Endothelial cell of umbilical vein (primary cell): Measurements from ENCODE around the gene TSHZ1. TPM values are rescaled to one million over a fixed set of nuclear protein-coding genes. Genes with fewer than 3 reads are reported as not detected.

Experiments
- BruUV-seq: library from RNA; stranded (reverse); fragments of 400-500 nt; replicated peaks from 2 replicates; lab custom pipeline; 2021; lab: Mats Ljungman, UMichigan
- CTCF ChIA-PET: fragments of 300-600, 350-600 bp; sonication (Branson Sonifier 250); formaldehyde crosslinking; loops from one replicate; lab custom pipeline; 2021; ENCODE audit warnings: antibody characterized with exemption, inconsistent platforms; lab: Charles Lee
- POLR2A ChIA-PET: fragments of 300-600, 350-600 bp; sonication (Branson Sonifier 250); formaldehyde crosslinking; loops from one replicate; lab custom pipeline; 2021; ENCODE audit warnings: antibody characterized with exemption, inconsistent platforms; lab: Charles Lee
- DNase-seq: peaks from one replicate; pipeline ENCODE4 v3.0.0-alpha.2; 2011; ENCODE audit warnings: low read depth, low spot score
- FAIRE-seq: peaks from 2 replicates; lab custom pipeline; 2011; peaks lifted over from hg19 to GRCh38; lab: Jason Lieb, UNC
- H2AFZ ChIP-seq: 2 replicates; pipeline ENCODE4 v1.6.0; 2012; ENCODE audit warnings: low read depth, low read length, control low read depth, inconsistent platforms
- H3K27ac ChIP-seq: 2 replicates; pipeline ENCODE4 v1.5.1; 2011; ENCODE audit warnings: low read depth, mild to moderate bottlenecking, control low read depth, low read length, moderate library complexity; ENCODE audit not compliant: insufficient read depth
- H3K27me3 ChIP-seq, 2 experiments: 2 replicates each; pipeline versions ENCODE4 v1.6.0 to v1.6.1; 2011; ENCODE audit warnings: low read length in 2 of 2, mixed read lengths in 1 of 2; ENCODE audit not compliant: control insufficient read depth in 2 of 2, insufficient read depth in 2 of 2
- H3K36me3 ChIP-seq, 2 experiments: 2 replicates in 1 of 2; 3 replicates in 1 of 2; pipeline ENCODE4 v1.5.1; 2011; ENCODE audit warnings: low read length in 2 of 2, mild to moderate bottlenecking in 1 of 2, moderate library complexity in 1 of 2; ENCODE audit not compliant: control insufficient read depth in 2 of 2, insufficient read depth in 2 of 2; ENCODE audit errors: extremely low read depth in 1 of 2
- H3K4me1 ChIP-seq: 3 replicates; pipeline ENCODE4 v1.5.1; 2011; ENCODE audit warnings: mild to moderate bottlenecking, low read length; ENCODE audit not compliant: control insufficient read depth, insufficient read depth; ENCODE audit errors: extremely low read depth
- H3K4me2 ChIP-seq: 2 replicates; pipeline ENCODE4 v1.6.1; 2011; ENCODE audit warnings: low read length, control low read depth, mixed read lengths; ENCODE audit not compliant: insufficient read depth
- H3K4me3 ChIP-seq, 3 experiments: fragments of 200-600 bp in 1 of 3; sonication (generic), shearing (Covaris generic) in 1 of 3; replicated peaks in 1 of 3; 2 replicates each; pipeline ENCODE4 v1.5.1; 2011 to 2016; ENCODE audit warnings: control low read depth in 3 of 3, low read length in 3 of 3, mild to moderate bottlenecking in 2 of 3, inconsistent platforms in 1 of 3, low read depth in 1 of 3, moderate library complexity in 1 of 3; ENCODE audit not compliant: insufficient read depth in 1 of 3
- H3K79me2 ChIP-seq: 2 replicates; pipeline ENCODE4 v1.6.0; 2012; ENCODE audit warnings: low read length, inconsistent platforms; ENCODE audit not compliant: control insufficient read depth, insufficient read depth
- H3K9ac ChIP-seq: replicated peaks from 2 replicates; pipeline ENCODE3; 2011; ENCODE audit warnings: low read length, control low read depth; ENCODE audit not compliant: insufficient read depth; ENCODE audit errors: extremely low read depth
- H3K9me1 ChIP-seq: replicated peaks from 3 replicates; pipeline ENCODE4 v1.6.0; 2011; ENCODE audit warnings: mild to moderate bottlenecking, low read length; ENCODE audit not compliant: control insufficient read depth, insufficient read depth; ENCODE audit errors: extremely low read depth
- H3K9me3 ChIP-seq: replicated peaks from 2 replicates; pipeline ENCODE4 v1.5.1; 2012; ENCODE audit warnings: low read length, inconsistent platforms; ENCODE audit not compliant: control insufficient read depth, insufficient read depth
- H4K20me1 ChIP-seq: replicated peaks from 2 replicates; pipeline ENCODE3; 2011; ENCODE audit warnings: mild to moderate bottlenecking, low read length; ENCODE audit not compliant: control insufficient read depth, insufficient read depth; ENCODE audit errors: extremely low read depth
- EZH2 ChIP-seq: IDR thresholded peaks from 2 replicates; pipeline ENCODE4 v1.6.1; 2012; ENCODE audit warnings: borderline replicate concordance, low read depth, mild to moderate bottlenecking, moderate library complexity, low read length, inconsistent platforms; ENCODE audit not compliant: severe bottlenecking
- FOS ChIP-seq: IDR thresholded peaks from 2 replicates; pipeline ENCODE4 v1.6.1; 2011; ENCODE audit warnings: mild to moderate bottlenecking, low read length, moderate library complexity, borderline replicate concordance; ENCODE audit not compliant: insufficient read depth
- JUN ChIP-seq: IDR thresholded peaks from 2 replicates; pipeline ENCODE4 v1.6.1; 2011; ENCODE audit warnings: borderline replicate concordance, low read depth; ENCODE audit not compliant: insufficient read length, insufficient read depth
- MYC ChIP-seq: IDR thresholded peaks from one replicate; pipeline ENCODE4 v1.6.1; 2011; ENCODE audit warnings: mild to moderate bottlenecking, low read depth, low read length
- POLR2A ChIP-seq: IDR thresholded peaks from 2 replicates; pipeline ENCODE4 v1.6.1; 2012; ENCODE audit warnings: low read depth, mild to moderate bottlenecking, control low read depth, low read length
- POLR2AphosphoS5 ChIP-seq: IDR thresholded peaks from 2 replicates; pipeline ENCODE4 v1.6.1; 2012; ENCODE audit warnings: low read depth, mild to moderate bottlenecking, control low read depth, low read length, moderate library complexity; ENCODE audit not compliant: insufficient read depth
- dilution Hi-C: fragments of 300-500 bp; cut with MboI; formaldehyde crosslinking; loops from one replicate; pipeline ENCODE4 v1.15.0; 2019; ENCODE audit warnings: low sequenced_read_pairs; ENCODE audit not compliant: extremely low pct_ligation_motif_present
- intact Hi-C: fragments of 100-400 bp; cut with micrococcal nuclease; formaldehyde crosslinking; loops from one replicate; pipeline ENCODE4 v1.10.0; 2022
- polyA plus RNA-seq, 4 experiments: library from polyadenylated mRNA; depleted of rRNA in 3 of 4; stranded (reverse) in 3 of 4; unstranded in 1 of 4; fragments of >200 nt; gene quantifications; 2 replicates each; pipeline versions ENCODE4 v1.2.1 to v1.2.3, GENCODE V29; 2011 to 2012; ENCODE audit warnings: missing spikeins in 1 of 4
- total RNA-seq: library from RNA; stranded (reverse); gene quantifications from 2 replicates; pipeline ENCODE4 v1.2.3, GENCODE V29; 2021
- TF ChIP-seq, protein P1 (sequence below), 2 donors: IDR thresholded peaks; 1 replicate in 1 of 2; 2 replicates in 1 of 2; pipeline ENCODE4 v1.5.1; 2011; ENCODE audit warnings: low read length in 2 of 2, mild to moderate bottlenecking in 2 of 2, moderate library complexity in 2 of 2, control low read depth in 1 of 2, inconsistent platforms in 1 of 2, low read depth in 1 of 2; ENCODE audit not compliant: insufficient read depth in 1 of 2; ENCODE audit errors: extremely low read depth in 1 of 2
- TF ChIP-seq, protein P2 (sequence below): IDR thresholded peaks from 2 replicates; pipeline ENCODE4 v1.6.1; 2011; ENCODE audit not compliant: insufficient read depth, insufficient read length

Gene TSHZ1
- total and polyA plus RNA-seq, 2 donors (not counting 3 experiments of a cell fraction or from before 2014, with no cell fraction given), result 4.2 to 10.2 TPM

DNA sequence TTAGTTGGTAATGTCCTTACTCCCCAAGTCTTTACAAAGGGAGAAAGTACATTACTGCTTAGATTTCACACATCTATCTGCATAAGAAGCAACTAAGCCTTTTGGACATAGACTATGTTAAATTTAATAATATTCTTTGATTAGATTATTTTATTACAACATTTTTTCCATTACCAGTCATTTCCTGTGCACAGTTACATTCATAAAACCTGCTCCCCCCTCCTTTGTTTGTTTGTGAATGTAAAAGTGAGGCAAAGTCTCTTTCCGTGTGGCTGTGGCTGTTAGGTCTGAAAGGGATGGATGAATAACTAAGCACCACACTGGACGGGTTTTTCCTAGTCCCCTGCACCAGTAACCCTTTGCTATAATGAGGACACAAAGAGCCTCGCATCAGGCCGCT, 11.3 kb upstream of the TSHZ1 start:
- Histone ChIP-seq H3K9me1 (no peaks in the 10 kb centered on the region), H3K36me3 (peaks cover 0 to 7% of the 10 kb centered on the region in 2 experiments), H3K27ac (peak overlapping the region; percentile 15), H3K27me3 (no peaks in the 10 kb centered on the region), H3K4me2 (peak overlapping the region; percentile 54), H3K9ac (no peak overlapping the region), H4K20me1 (no peaks in the 10 kb centered on the region), H2AFZ (no peak overlapping the region), H3K9me3 (no peaks in the 10 kb centered on the region), H3K4me3 (no peak overlapping the region), H3K79me2 (peaks cover 25% of the 10 kb centered on the region), H3K4me1 (peaks cover 27% of the 10 kb centered on the region)
- dilution Hi-C loops, result no loop called here
- TF ChIP-seq JUN (peak; percentile 31), POLR2AphosphoS5 (no peak), POLR2A (no peak), EZH2 (no peak), MYC (no peak), FOS (peak; percentile 11)
- TF ChIP-seq, protein P1, sequence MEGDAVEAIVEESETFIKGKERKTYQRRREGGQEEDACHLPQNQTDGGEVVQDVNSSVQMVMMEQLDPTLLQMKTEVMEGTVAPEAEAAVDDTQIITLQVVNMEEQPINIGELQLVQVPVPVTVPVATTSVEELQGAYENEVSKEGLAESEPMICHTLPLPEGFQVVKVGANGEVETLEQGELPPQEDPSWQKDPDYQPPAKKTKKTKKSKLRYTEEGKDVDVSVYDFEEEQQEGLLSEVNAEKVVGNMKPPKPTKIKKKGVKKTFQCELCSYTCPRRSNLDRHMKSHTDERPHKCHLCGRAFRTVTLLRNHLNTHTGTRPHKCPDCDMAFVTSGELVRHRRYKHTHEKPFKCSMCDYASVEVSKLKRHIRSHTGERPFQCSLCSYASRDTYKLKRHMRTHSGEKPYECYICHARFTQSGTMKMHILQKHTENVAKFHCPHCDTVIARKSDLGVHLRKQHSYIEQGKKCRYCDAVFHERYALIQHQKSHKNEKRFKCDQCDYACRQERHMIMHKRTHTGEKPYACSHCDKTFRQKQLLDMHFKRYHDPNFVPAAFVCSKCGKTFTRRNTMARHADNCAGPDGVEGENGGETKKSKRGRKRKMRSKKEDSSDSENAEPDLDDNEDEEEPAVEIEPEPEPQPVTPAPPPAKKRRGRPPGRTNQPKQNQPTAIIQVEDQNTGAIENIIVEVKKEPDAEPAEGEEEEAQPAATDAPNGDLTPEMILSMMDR (IDR thresholded peaks at IDR 0.05; ENCODE audit: extremely low read depth in 1 of 2, insufficient read depth in 1 of 2, low read depth in 1 of 2, low read length in 2 of 2), result no peak
- TF ChIP-seq, protein P2, sequence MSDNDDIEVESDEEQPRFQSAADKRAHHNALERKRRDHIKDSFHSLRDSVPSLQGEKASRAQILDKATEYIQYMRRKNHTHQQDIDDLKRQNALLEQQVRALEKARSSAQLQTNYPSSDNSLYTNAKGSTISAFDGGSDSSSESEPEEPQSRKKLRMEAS, result no peak
- no TSS peak for BruUV-seq
- DNase-seq, result peak; percentile 44
- intact Hi-C loops, result loop anchor here (5.0 kb wide), 1 partner anchor 302 kb away; no protein-coding TSS in a partner anchor
- ChIA-PET CTCF (interaction anchor here (1.0 kb wide), 1 partner anchor 11 kb away, joined by 3 read pairs; the partner anchor contains the start of gene TSHZ1), POLR2A (no interaction called here)
- no peak for FAIRE-seq
